Loucy (cell line): Measurements from ENCODE around the gene IRAK4.

Experiments used
- H2AFZ ChIP-seq: fragments of 200-600 bp; sonication (generic); 2 replicates; pipeline ENCODE4 v1.6.0; 2016; ENCODE audit warnings: antibody characterized with exemption, mild to moderate bottlenecking, low read length, moderate library complexity
- H3F3A ChIP-seq: fragments of 200-600 bp; 2 replicates; pipeline ENCODE4 v1.6.0; 2016; ENCODE audit warnings: antibody characterized with exemption, low read depth, mild to moderate bottlenecking
- H3K27me3 ChIP-seq: fragments of 200-600 bp; sonication (generic); 2 replicates; pipeline ENCODE4 v1.6.1; 2014; ENCODE audit warnings: low read length, mild to moderate bottlenecking; ENCODE audit not compliant: insufficient read depth, poor library complexity, severe bottlenecking
- H3K36me3 ChIP-seq: fragments of 200-600 bp; sonication (generic); 2 replicates; pipeline ENCODE4 v1.6.1; 2016; ENCODE audit warnings: low read length; ENCODE audit not compliant: insufficient read depth
- H3K4me1 ChIP-seq: fragments of 200-600 bp; sonication (generic); 2 replicates; pipeline ENCODE4 v1.5.1; 2014; ENCODE audit warnings: low read length, mild to moderate bottlenecking; ENCODE audit not compliant: insufficient read depth, poor library complexity, severe bottlenecking
- H3K4me2 ChIP-seq: fragments of 200-600 bp; sonication (generic); 2 replicates; pipeline ENCODE4 v1.6.0; 2014; ENCODE audit warnings: antibody characterized with exemption, low read length, low read depth, mild to moderate bottlenecking; ENCODE audit not compliant: poor library complexity, severe bottlenecking
- H3K4me3 ChIP-seq: fragments of 200-600 bp; sonication (generic); 2 replicates; pipeline ENCODE4 v1.5.1; 2014; ENCODE audit warnings: low read length, mild to moderate bottlenecking, mixed read lengths; ENCODE audit not compliant: poor library complexity, severe bottlenecking
- H3K79me2 ChIP-seq: fragments of 200-600 bp; sonication (generic); 2 replicates; pipeline ENCODE4 v1.6.1; 2014; ENCODE audit warnings: low read length; ENCODE audit not compliant: insufficient read depth
- H3K9ac ChIP-seq: fragments of 200-600 bp; sonication (generic); 2 replicates; pipeline ENCODE4 v1.6.0; 2014; ENCODE audit warnings: mild to moderate bottlenecking, low read depth, low read length, moderate library complexity; ENCODE audit not compliant: poor library complexity, severe bottlenecking
- H3K9me2 ChIP-seq: fragments of 200-600 bp; sonication (generic); replicated peaks from 2 replicates; pipeline ENCODE4 v1.6.1; 2016; ENCODE audit warnings: low read depth, low read length, mixed read lengths
- H3K9me3 ChIP-seq: fragments of 200-600 bp; sonication (generic); 2 replicates; pipeline ENCODE4 v1.6.1; 2014; ENCODE audit warnings: mild to moderate bottlenecking, antibody characterized with exemption, low read length, low read depth; ENCODE audit not compliant: insufficient read depth
- H4K20me1 ChIP-seq: fragments of 200-600 bp; sonication (generic); 2 replicates; pipeline ENCODE4 v1.6.0; 2014; ENCODE audit warnings: antibody characterized with exemption, low read length, mild to moderate bottlenecking; ENCODE audit not compliant: insufficient read depth, poor library complexity, severe bottlenecking
- EZH2phosphoT487 ChIP-seq: fragments of 200-600 bp; IDR thresholded peaks from 2 replicates; pipeline ENCODE4 v1.6.1; 2018; ENCODE audit warnings: antibody characterized with exemption, mild to moderate bottlenecking, moderate library complexity, borderline replicate concordance
- TF ChIP-seq, protein P1 (sequence below): fragments of 200-600 bp; sonication (generic); conservative IDR thresholded peaks from 2 replicates; pipeline ENCODE4 v1.5.1; 2014; ENCODE audit warnings: mild to moderate bottlenecking, antibody characterized with exemption, low read length

Gene IRAK4

DNA sequence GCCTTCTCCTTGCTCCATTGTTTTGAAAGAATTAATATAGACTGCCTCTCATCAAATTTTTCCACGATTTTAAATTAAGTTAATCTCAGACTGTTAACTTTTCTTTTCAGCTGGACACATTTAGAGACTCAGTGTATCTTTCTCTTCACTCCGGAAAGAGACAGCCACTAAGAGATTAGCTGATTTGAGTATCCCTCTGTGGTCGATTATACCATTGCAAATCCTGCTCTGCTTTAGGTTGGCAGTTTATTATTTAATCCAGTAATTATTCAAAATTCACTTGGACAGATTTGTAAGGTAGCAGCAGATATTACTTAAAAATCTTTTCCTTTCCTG, 48.0 kb downstream of the IRAK4 start:
- Histone ChIP-seq H3F3A (no peaks in the 10 kb centered on the region), H2AFZ (peak overlapping the region; percentile 79), H3K36me3 (peaks cover 5% of the 10 kb centered on the region; the same call in 1 of the 2 replicates), H3K4me1 (peaks cover 37% of the 10 kb centered on the region), H3K4me3 (peak overlapping the region; percentile 99), H3K9me2 (no peaks in the 10 kb centered on the region), H4K20me1 (peaks cover 35% of the 10 kb centered on the region), H3K27me3 (no peaks in the 10 kb centered on the region), H3K79me2 (peaks cover 42% of the 10 kb centered on the region), H3K9me3 (no peaks in the 10 kb centered on the region), H3K4me2 (peak overlapping the region; percentile 82), H3K9ac (peak overlapping the region; percentile 80)
- TF ChIP-seq EZH2phosphoT487 = no peak
- TF ChIP-seq, protein P1, sequence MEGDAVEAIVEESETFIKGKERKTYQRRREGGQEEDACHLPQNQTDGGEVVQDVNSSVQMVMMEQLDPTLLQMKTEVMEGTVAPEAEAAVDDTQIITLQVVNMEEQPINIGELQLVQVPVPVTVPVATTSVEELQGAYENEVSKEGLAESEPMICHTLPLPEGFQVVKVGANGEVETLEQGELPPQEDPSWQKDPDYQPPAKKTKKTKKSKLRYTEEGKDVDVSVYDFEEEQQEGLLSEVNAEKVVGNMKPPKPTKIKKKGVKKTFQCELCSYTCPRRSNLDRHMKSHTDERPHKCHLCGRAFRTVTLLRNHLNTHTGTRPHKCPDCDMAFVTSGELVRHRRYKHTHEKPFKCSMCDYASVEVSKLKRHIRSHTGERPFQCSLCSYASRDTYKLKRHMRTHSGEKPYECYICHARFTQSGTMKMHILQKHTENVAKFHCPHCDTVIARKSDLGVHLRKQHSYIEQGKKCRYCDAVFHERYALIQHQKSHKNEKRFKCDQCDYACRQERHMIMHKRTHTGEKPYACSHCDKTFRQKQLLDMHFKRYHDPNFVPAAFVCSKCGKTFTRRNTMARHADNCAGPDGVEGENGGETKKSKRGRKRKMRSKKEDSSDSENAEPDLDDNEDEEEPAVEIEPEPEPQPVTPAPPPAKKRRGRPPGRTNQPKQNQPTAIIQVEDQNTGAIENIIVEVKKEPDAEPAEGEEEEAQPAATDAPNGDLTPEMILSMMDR = no peak

DNA sequence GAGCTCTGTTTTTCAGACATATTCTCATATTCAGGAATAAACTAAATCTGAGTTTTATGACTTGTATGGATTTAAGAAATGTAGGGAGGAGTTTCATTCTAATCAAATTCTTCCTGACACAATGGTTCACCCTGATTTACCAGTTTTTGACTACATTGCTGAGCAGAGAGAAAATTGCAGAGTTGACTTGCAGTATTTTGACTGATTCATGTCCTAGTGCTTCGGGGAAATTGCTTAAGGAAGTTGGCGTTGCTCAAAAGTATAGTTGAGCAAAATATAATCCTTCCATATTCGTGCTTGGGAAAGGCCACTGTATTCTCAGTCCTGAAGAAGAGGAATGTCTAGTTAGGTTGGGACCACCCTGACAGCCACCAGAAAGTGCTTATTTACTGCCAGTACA, 48.6 kb downstream of the IRAK4 start:
- Histone ChIP-seq H3K36me3 (peaks cover 5% of the 10 kb centered on the region; the same call in 1 of the 2 replicates), H3K9me2 (no peaks in the 10 kb centered on the region), H3K9ac (peak overlapping the region; percentile 80), H2AFZ (no peak overlapping the region), H3K9me3 (no peaks in the 10 kb centered on the region), H4K20me1 (peaks cover 35% of the 10 kb centered on the region), H3K27me3 (no peaks in the 10 kb centered on the region), H3K4me3 (peak overlapping the region; percentile 99), H3F3A (no peaks in the 10 kb centered on the region), H3K79me2 (peaks cover 35% of the 10 kb centered on the region), H3K4me1 (peaks cover 37% of the 10 kb centered on the region), H3K4me2 (peak overlapping the region; percentile 82)
- TF ChIP-seq EZH2phosphoT487 = no peak
- TF ChIP-seq, protein P1 = no peak

DNA sequence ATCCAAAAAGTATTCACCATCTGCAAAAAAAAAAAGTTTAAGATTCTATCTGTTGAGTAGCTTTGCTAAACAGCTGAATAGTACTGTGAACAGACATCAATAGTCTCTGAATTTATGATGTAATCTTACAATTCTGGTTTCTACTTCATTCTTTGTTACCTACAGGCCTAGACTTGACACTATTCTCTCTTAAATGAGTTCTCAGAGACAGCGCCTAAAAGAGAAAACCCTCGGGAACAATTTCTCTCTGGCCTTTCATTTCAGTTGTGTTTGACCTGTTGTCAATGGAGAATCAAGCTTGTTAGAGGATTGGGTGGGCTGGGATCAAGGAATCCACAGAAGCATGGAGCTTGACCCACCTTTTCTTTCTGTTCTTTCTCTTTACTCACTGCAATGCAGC, 53.3 kb downstream of the IRAK4 start:
- Histone ChIP-seq H3K36me3 (no peaks in the 10 kb centered on the region), H3K9me3 (no peaks in the 10 kb centered on the region), H4K20me1 (no peaks in the 10 kb centered on the region), H3F3A (no peaks in the 10 kb centered on the region), H3K9ac (no peak overlapping the region), H2AFZ (no peak overlapping the region), H3K79me2 (no peaks in the 10 kb centered on the region; the same call in 1 of the 2 replicates), H3K4me2 (no peak overlapping the region), H3K4me1 (peaks cover 6% of the 10 kb centered on the region), H3K27me3 (no peaks in the 10 kb centered on the region), H3K9me2 (no peaks in the 10 kb centered on the region), H3K4me3 (no peak overlapping the region)
- TF ChIP-seq, protein P1 = no peak
- TF ChIP-seq EZH2phosphoT487 = no peak
